MM.1S (cell line): ENCODE measurements around the gene RAB3A.

ENCODE experiments used
- DNase-seq: peaks from one replicate; pipeline ENCODE4 v3.0.0-alpha.2; 2015
- H2AFZ ChIP-seq: fragments of 300-600 bp; sonication (generic); 2 replicates; pipeline ENCODE4 v1.6.0; 2016; ENCODE audit warnings: antibody characterized with exemption, low read length
- H3F3A ChIP-seq: fragments of 300-600 bp; sonication (generic); 2 replicates; pipeline ENCODE4 v1.6.1; 2016; ENCODE audit warnings: mild to moderate bottlenecking, antibody characterized with exemption, low read length, moderate library complexity, mixed read lengths; ENCODE audit not compliant: insufficient read depth
- H3K27ac ChIP-seq: fragments of 300-600 bp; sonication (generic); 2 replicates; pipeline ENCODE4 v1.5.1; 2016; ENCODE audit warnings: mild to moderate bottlenecking, low read length
- H3K27me3 ChIP-seq: fragments of 300-600 bp; sonication (generic); replicated peaks from 2 replicates; pipeline ENCODE4 v1.6.0; 2016; ENCODE audit warnings: low read length; ENCODE audit not compliant: insufficient read depth
- H3K36me3 ChIP-seq: fragments of 300-600 bp; sonication (generic); replicated peaks from 2 replicates; pipeline ENCODE4 v1.6.1; 2016; ENCODE audit warnings: mild to moderate bottlenecking, low read length, mixed read lengths; ENCODE audit not compliant: insufficient read depth
- H3K4me1 ChIP-seq: fragments of 300-600 bp; sonication (generic); 2 replicates; pipeline ENCODE4 v1.6.1; 2016; ENCODE audit warnings: low read length, mixed read lengths
- H3K4me2 ChIP-seq: fragments of 300-600 bp; sonication (generic); 2 replicates; pipeline ENCODE4 v1.6.0; 2016; ENCODE audit warnings: low read depth, low read length
- H3K4me3 ChIP-seq: fragments of 300-600 bp; sonication (generic); 2 replicates; pipeline ENCODE4 v1.5.1; 2016; ENCODE audit warnings: low read length, mixed read lengths
- H3K79me2 ChIP-seq: fragments of 300-600 bp; sonication (generic); 2 replicates; pipeline ENCODE4 v1.6.1; 2016; ENCODE audit warnings: mixed run types, low read length, mixed read lengths
- H3K9ac ChIP-seq: fragments of 300-600 bp; sonication (generic); 2 replicates; pipeline ENCODE4 v1.6.1; 2016; ENCODE audit warnings: low read length, mixed read lengths
- H3K9me2 ChIP-seq: fragments of 300-600 bp; sonication (generic); replicated peaks from 2 replicates; pipeline ENCODE4 v1.6.1; 2016; ENCODE audit warnings: mild to moderate bottlenecking, low read length, mixed read lengths; ENCODE audit not compliant: insufficient read depth
- H3K9me3 ChIP-seq: fragments of 300-600 bp; sonication (generic); replicated peaks from 2 replicates; pipeline ENCODE4 v1.6.1; 2016; ENCODE audit warnings: mild to moderate bottlenecking, low read length, mixed read lengths; ENCODE audit not compliant: insufficient read depth
- H4K20me1 ChIP-seq: fragments of 300-600 bp; sonication (generic); 2 replicates; pipeline ENCODE4 v1.6.1; 2016; ENCODE audit warnings: mild to moderate bottlenecking, low read length, moderate library complexity, mixed read lengths; ENCODE audit not compliant: insufficient read depth
- EZH2 ChIP-seq: fragments of 300-600 bp; sonication (generic); optimal IDR thresholded peaks from 2 replicates; pipeline ENCODE3; 2017; ENCODE audit warnings: low read depth, mild to moderate bottlenecking, antibody characterized with exemption, low read length, mixed read lengths
- EZH2phosphoT487 ChIP-seq: fragments of 300-600 bp; sonication (generic); IDR thresholded peaks from 2 replicates; pipeline ENCODE4 v1.6.1; 2018; ENCODE audit warnings: antibody characterized with exemption, low read length
- TF ChIP-seq, protein P1 (sequence below): fragments of 300-600 bp; sonication (generic); IDR thresholded peaks from 2 replicates; pipeline ENCODE4 v1.5.1; 2016; ENCODE audit warnings: antibody characterized with exemption, low read length, mixed read lengths

The RAB3A gene

DNA sequence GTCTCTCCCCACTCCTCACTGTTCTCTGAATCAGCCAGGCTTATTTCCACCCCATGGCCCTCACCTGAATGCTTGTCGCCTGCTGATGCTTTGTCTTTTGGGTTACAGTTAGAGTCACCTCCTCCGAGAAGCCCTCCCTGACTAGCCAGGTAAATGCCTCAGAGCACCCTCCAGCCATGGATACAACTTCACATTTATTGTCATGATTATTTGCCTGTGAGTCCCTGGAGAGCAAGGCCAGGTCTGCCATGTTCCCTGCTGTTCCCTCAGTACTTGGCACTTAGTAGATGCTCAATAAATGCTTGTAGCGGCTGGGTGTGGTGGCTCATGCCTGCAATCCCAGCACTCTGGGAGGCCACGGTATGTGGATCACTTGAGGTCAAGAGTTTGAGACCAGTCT is 26.1 kb upstream of the RAB3A start:
- Histone ChIP-seq H3F3A (no peaks in the 10 kb centered on the region), H2AFZ (no peak overlapping the region), H3K4me2 (no peak overlapping the region), H3K27ac (no peak overlapping the region), H3K79me2 (no peaks in the 10 kb centered on the region), H3K4me1 (no peaks in the 10 kb centered on the region), H3K9me3 (no peaks in the 10 kb centered on the region), H3K27me3 (peaks cover 58% of the 10 kb centered on the region), H3K4me3 (no peak overlapping the region), H4K20me1 (no peaks in the 10 kb centered on the region), H3K9ac (no peak overlapping the region), H3K9me2 (no peaks in the 10 kb centered on the region), H3K36me3 (no peaks in the 10 kb centered on the region)
- TF ChIP-seq, protein P1, sequence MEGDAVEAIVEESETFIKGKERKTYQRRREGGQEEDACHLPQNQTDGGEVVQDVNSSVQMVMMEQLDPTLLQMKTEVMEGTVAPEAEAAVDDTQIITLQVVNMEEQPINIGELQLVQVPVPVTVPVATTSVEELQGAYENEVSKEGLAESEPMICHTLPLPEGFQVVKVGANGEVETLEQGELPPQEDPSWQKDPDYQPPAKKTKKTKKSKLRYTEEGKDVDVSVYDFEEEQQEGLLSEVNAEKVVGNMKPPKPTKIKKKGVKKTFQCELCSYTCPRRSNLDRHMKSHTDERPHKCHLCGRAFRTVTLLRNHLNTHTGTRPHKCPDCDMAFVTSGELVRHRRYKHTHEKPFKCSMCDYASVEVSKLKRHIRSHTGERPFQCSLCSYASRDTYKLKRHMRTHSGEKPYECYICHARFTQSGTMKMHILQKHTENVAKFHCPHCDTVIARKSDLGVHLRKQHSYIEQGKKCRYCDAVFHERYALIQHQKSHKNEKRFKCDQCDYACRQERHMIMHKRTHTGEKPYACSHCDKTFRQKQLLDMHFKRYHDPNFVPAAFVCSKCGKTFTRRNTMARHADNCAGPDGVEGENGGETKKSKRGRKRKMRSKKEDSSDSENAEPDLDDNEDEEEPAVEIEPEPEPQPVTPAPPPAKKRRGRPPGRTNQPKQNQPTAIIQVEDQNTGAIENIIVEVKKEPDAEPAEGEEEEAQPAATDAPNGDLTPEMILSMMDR, result no peak
- TF ChIP-seq EZH2 (no peak), EZH2phosphoT487 (no peak)
- no peak for DNase-seq

DNA sequence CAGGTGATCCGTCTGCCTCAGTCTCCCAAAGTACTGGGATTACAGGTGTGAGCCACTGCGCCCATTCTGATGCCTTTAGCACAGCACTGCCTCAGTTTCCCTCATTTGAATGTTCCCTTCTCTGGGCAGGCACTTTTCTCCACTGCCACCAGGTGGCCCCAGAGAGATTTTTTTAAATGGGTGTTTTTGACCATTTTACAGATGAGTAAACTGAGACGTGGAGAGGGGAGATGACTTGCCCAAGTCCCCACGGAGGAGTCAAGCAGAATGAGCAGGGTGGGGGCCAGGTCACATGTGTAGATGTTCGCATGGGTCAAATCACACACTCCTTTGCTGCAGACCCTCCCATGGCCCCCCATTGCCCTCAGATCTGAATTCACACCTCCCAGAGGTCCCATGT is 25.6 kb upstream of the RAB3A start:
- Histone ChIP-seq H3K9me3 (no peaks in the 10 kb centered on the region), H3K79me2 (no peaks in the 10 kb centered on the region), H3F3A (no peaks in the 10 kb centered on the region), H3K36me3 (no peaks in the 10 kb centered on the region), H3K4me1 (no peaks in the 10 kb centered on the region), H3K4me3 (no peak overlapping the region), H4K20me1 (no peaks in the 10 kb centered on the region), H3K9ac (no peak overlapping the region), H3K27ac (no peak overlapping the region), H2AFZ (no peak overlapping the region), H3K9me2 (no peaks in the 10 kb centered on the region), H3K4me2 (no peak overlapping the region), H3K27me3 (peaks cover 59% of the 10 kb centered on the region)
- DNase-seq, result no peak
- TF ChIP-seq, protein P1, result peak; percentile 49
- no peak for TF ChIP-seq EZH2

DNA sequence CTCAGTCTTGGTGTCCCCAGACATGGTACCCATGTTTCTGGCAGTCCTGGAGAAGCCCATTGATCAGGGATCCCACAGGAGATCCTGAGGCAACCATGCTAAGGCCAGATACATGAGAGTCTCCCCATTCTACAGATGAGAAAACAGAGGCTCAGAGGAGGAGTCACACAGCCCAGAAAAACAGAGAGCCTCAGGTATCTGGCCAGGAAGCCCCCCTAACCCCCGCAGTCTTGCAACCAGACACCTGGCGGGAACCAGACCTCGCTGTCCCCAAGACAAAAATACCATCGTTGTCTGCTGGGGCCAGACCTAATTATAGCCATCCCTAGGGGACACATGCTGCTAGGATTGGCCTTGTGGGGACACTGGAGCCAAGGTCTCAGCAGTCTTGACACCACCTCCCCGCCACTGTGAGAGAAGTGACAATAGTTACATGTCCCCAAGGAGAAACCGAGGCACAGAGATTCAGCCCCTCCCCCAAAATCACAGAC is 24.0 kb upstream of the RAB3A start:
- H3K4me2 ChIP-seq, result no peak overlapping the region
- H3K4me1 ChIP-seq, result no peaks in the 10 kb centered on the region
- H3K9ac ChIP-seq, result no peak overlapping the region
- H3K9me2 ChIP-seq, result no peaks in the 10 kb centered on the region
- H3K36me3 ChIP-seq, result no peaks in the 10 kb centered on the region
- peaks cover 65% of the 10 kb centered on the region for H3K27me3 ChIP-seq
- no peak overlapping the region for H3K27ac ChIP-seq
- H3K79me2 ChIP-seq, result no peaks in the 10 kb centered on the region
- no peaks in the 10 kb centered on the region for H3F3A ChIP-seq
- no peak for TF ChIP-seq EZH2
- no peak for TF ChIP-seq EZH2phosphoT487
- TF ChIP-seq, protein P1, result no peak
- no peak overlapping the region for H2AFZ ChIP-seq
- no peaks in the 10 kb centered on the region for H3K9me3 ChIP-seq
- H4K20me1 ChIP-seq, result no peaks in the 10 kb centered on the region
- DNase-seq, result no peak
- H3K4me3 ChIP-seq, result no peak overlapping the region
